Measurements from ENCODE around the gene TMEM135.

Gene TMEM135

GRCh38 chr11:87295237-87295636 lies 257.5 kb downstream of the TMEM135 start:
- Histone ChIP-seq H3K9me3 (ENCODE audit: low read length) (no peaks in the 10 kb centered on the region), H3K9ac (ENCODE audit: low read length) (no peak overlapping the region), H3K27me3 (ENCODE audit: control insufficient read depth in 1 of 2, insufficient read depth in 2 of 2, low read length in 2 of 2) (no peaks in the 10 kb centered on the region), H3K4me3 (ENCODE audit: low read depth in 1 of 2, low read length in 2 of 2) (no peak overlapping the region), H3K36me3 (ENCODE audit: insufficient read depth, low read length) (no peaks in the 10 kb centered on the region), H3K27ac (ENCODE audit: low read depth, low read length) (no peak overlapping the region), H3K4me1 (ENCODE audit: insufficient read depth, low read length) (no peaks in the 10 kb centered on the region)

GRCh38 chr11:87296627-87297026 lies 258.9 kb downstream of the TMEM135 start:
- Histone ChIP-seq H3K9ac (ENCODE audit: low read length) (no peak overlapping the region), H3K9me3 (ENCODE audit: low read length) (no peaks in the 10 kb centered on the region), H3K4me3 (ENCODE audit: low read depth in 1 of 2, low read length in 2 of 2) (no peak overlapping the region), H3K4me1 (ENCODE audit: insufficient read depth, low read length) (no peaks in the 10 kb centered on the region), H3K27ac (ENCODE audit: low read depth, low read length) (no peak overlapping the region), H3K27me3 (ENCODE audit: control insufficient read depth in 1 of 2, insufficient read depth in 2 of 2, low read length in 2 of 2) (no peaks in the 10 kb centered on the region), H3K36me3 (ENCODE audit: insufficient read depth, low read length) (no peaks in the 10 kb centered on the region)

DNA sequence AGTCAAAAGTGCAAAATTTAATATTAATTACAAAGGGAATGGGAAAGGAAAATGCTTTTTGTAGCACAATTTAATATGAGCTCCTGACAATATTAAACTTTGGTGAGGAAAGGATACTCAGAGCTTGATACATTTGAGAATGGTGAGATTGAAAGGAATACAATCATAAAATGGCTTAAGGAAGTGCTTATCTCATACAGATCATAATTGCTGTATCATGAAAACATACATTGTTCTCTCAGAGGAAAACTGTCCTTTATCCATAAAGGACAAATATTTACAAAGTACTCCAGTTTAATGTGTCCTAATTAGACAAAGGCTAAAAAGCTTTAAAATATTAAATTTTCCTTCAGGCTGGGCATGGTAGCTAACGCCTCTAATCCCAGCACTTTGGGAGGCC lies 260.4 kb downstream of the TMEM135 start:
- Histone ChIP-seq H3K4me1 (ENCODE audit: insufficient read depth, low read length) (no peaks in the 10 kb centered on the region), H3K27me3 (ENCODE audit: control insufficient read depth in 1 of 2, insufficient read depth in 2 of 2, low read length in 2 of 2) (no peaks in the 10 kb centered on the region), H3K9ac (ENCODE audit: low read length) (no peak overlapping the region), H3K4me3 (ENCODE audit: low read depth in 1 of 2, low read length in 2 of 2) (no peak overlapping the region), H3K9me3 (ENCODE audit: low read length) (no peaks in the 10 kb centered on the region), H3K36me3 (ENCODE audit: insufficient read depth, low read length) (no peaks in the 10 kb centered on the region), H3K27ac (ENCODE audit: low read depth, low read length) (no peak overlapping the region)

GRCh38 chr11:87299041-87299481 lies 261.3 kb downstream of the TMEM135 start:
- no peaks in the 10 kb centered on the region for H3K27me3 ChIP-seq (ENCODE audit: control insufficient read depth in 1 of 2, insufficient read depth in 2 of 2, low read length in 2 of 2)
- H3K27ac ChIP-seq (ENCODE audit: low read depth, low read length): no peak overlapping the region
- H3K36me3 ChIP-seq (ENCODE audit: insufficient read depth, low read length): no peaks in the 10 kb centered on the region
- no peaks in the 10 kb centered on the region for H3K4me1 ChIP-seq (ENCODE audit: insufficient read depth, low read length)
- H3K9me3 ChIP-seq (ENCODE audit: low read length): no peaks in the 10 kb centered on the region
- no peak overlapping the region for H3K9ac ChIP-seq (ENCODE audit: low read length)
- H3K4me3 ChIP-seq (ENCODE audit: low read depth in 1 of 2, low read length in 2 of 2): no peak overlapping the region

- H3K36me3 ChIP-seq (ENCODE audit: insufficient read depth, low read length): no peaks in the 10 kb centered on the region
- H3K9me3 ChIP-seq (ENCODE audit: low read length): no peaks in the 10 kb centered on the region
- no peak overlapping the region for H3K9ac ChIP-seq (ENCODE audit: low read length)
- H3K4me3 ChIP-seq (ENCODE audit: low read depth in 1 of 2, low read length in 2 of 2): no peak overlapping the region
- H3K4me1 ChIP-seq (ENCODE audit: insufficient read depth, low read length): no peaks in the 10 kb centered on the region
- H3K27me3 ChIP-seq (ENCODE audit: control insufficient read depth in 1 of 2, insufficient read depth in 2 of 2, low read length in 2 of 2): no peaks in the 10 kb centered on the region
- no peak overlapping the region for H3K27ac ChIP-seq (ENCODE audit: low read depth, low read length)
These were observed 263.1 kb downstream of the TMEM135 start for GRCh38 chr11:87300640-87301380.

DNA sequence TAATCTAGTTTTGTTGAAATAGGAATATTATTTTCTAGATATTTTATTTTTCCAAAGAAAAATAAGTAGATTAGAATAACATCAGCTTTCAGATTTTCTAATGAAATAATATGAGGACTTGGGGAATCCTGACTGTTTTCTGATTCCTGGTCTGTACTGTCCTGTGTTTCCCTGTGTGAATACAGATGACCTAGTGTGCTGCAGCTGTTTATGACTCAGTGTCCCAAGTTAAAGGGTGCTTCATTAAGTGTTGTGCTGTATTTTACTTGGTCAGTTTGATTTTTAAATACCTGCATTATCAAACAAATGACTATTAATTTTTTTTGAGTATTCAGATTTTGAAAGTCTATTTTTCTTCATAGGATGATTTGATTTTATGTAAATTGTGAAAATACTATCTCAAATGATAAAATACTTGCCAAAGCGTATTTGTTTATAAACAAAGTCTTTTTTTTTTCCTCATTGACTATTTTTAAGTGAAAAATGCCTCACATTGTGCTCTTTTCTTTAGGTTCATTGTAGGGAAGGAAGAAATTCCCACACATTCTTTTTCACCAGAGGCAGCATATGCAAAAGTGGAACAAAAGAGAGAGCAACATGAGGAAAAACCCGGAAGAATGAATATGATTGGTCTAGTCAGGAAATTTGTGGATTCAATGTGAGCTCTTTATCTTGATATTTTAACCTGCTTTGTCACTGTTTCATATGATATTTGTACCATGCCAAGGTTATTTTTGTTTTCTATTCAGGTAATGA lies 264.2 kb downstream of the TMEM135 start:
- Histone ChIP-seq H3K4me1 (ENCODE audit: insufficient read depth, low read length) (no peaks in the 10 kb centered on the region), H3K27me3 (ENCODE audit: control insufficient read depth in 1 of 2, insufficient read depth in 2 of 2, low read length in 2 of 2) (no peaks in the 10 kb centered on the region), H3K9ac (ENCODE audit: low read length) (no peak overlapping the region), H3K9me3 (ENCODE audit: low read length) (no peaks in the 10 kb centered on the region), H3K36me3 (ENCODE audit: insufficient read depth, low read length) (no peaks in the 10 kb centered on the region), H3K27ac (ENCODE audit: low read depth, low read length) (no peak overlapping the region), H3K4me3 (ENCODE audit: low read depth in 1 of 2, low read length in 2 of 2) (no peak overlapping the region)

DNA sequence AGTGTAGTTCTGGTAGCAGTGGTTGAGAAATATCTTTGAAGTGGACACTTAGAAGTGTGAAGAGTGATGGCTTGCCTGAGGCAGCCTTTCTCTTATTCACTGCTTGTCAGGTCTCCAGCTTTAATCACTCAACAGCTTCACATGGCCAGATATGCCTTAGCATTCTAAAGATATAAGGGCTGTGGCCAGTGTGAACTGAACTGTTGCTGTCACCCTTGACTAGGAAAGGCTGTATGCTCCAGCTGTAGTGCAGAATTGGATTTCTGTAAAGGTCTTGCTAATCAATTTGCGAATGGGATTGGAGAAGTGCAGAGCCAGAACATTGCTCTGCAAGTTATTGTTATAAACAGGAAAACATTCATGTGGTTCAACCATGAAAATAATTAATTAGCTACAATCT lies 266.7 kb downstream of the TMEM135 start:
- no peak overlapping the region for H3K9ac ChIP-seq (ENCODE audit: low read length)
- H3K9me3 ChIP-seq (ENCODE audit: low read length): no peaks in the 10 kb centered on the region

DNA sequence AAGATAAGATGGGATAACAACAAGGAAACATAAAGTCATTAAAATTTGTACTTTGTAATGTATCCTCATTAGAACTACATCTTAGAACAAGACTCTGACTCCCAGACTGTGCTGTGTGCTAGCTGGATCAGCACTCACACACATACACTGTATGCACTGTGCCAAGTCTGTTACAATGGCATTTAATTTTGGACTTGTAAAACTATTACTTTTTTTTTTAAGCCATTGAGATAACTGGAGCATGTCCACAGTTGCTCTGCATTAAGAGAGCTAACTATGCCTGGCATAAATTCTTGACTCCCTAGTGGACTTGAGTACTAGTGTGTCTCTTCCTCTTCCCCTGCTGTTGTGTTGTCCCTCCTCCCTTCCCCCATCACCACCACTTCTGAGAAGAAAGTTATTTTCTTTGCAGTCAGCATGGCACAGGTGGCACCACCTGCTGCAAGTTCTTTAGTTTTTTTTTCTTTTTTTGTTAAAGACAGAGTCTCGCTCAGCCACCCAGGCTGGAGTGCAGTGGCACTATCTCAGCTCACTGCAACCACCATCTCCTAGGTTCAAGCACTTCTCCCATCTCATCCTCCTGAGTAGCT lies 268.6 kb downstream of the TMEM135 start:
- Histone ChIP-seq H3K9ac (ENCODE audit: low read length) (no peak overlapping the region), H3K27me3 (ENCODE audit: control insufficient read depth in 1 of 2, insufficient read depth in 2 of 2, low read length in 2 of 2) (no peaks in the 10 kb centered on the region), H3K4me3 (ENCODE audit: low read depth in 1 of 2, low read length in 2 of 2) (no peak overlapping the region), H3K4me1 (ENCODE audit: insufficient read depth, low read length) (no peaks in the 10 kb centered on the region), H3K9me3 (ENCODE audit: low read length) (no peaks in the 10 kb centered on the region), H3K36me3 (ENCODE audit: insufficient read depth, low read length) (no peaks in the 10 kb centered on the region), H3K27ac (ENCODE audit: low read depth, low read length) (no peak overlapping the region)

More for the DNA sequence above, 266.7 kb downstream of the TMEM135 start:
- Histone ChIP-seq H3K36me3 (ENCODE audit: insufficient read depth, low read length) (no peaks in the 10 kb centered on the region), H3K27me3 (ENCODE audit: control insufficient read depth in 1 of 2, insufficient read depth in 2 of 2, low read length in 2 of 2) (no peaks in the 10 kb centered on the region), H3K27ac (ENCODE audit: low read depth, low read length) (no peak overlapping the region), H3K4me1 (ENCODE audit: insufficient read depth, low read length) (no peaks in the 10 kb centered on the region), H3K4me3 (ENCODE audit: low read depth in 1 of 2, low read length in 2 of 2) (no peak overlapping the region)

- Histone ChIP-seq H3K27ac (ENCODE audit: low read depth, low read length) (no peak overlapping the region), H3K27me3 (ENCODE audit: control insufficient read depth in 1 of 2, insufficient read depth in 2 of 2, low read length in 2 of 2) (no peaks in the 10 kb centered on the region), H3K4me1 (ENCODE audit: insufficient read depth, low read length) (no peaks in the 10 kb centered on the region), H3K36me3 (ENCODE audit: insufficient read depth, low read length) (no peaks in the 10 kb centered on the region), H3K9ac (ENCODE audit: low read length) (no peak overlapping the region), H3K9me3 (ENCODE audit: low read length) (no peaks in the 10 kb centered on the region), H3K4me3 (ENCODE audit: low read depth in 1 of 2, low read length in 2 of 2) (no peak overlapping the region)
These were observed 269.4 kb downstream of the TMEM135 start for GRCh38 chr11:87307101-87307500.

DNA sequence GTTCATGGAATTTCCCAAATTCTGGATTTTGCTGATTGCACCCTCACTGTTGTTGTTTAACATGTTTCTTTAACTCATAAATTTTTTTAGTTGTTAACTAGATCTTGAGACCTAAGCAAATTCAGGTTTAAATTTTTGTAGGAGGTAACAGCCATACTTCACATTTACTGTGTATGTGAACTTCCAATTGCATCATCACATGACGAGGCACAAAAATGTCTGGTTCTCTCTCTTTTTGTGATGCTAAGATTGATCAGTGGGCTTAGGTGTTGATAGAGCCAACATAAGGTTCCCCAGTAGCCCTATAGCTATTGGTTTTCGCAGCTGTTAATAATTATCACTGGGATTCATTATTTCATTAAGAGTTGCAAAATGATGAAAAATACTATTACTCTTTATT lies 277.5 kb downstream of the TMEM135 start:
- H3K27me3 ChIP-seq (ENCODE audit: control insufficient read depth in 1 of 2, insufficient read depth in 2 of 2, low read length in 2 of 2): no peaks in the 10 kb centered on the region
- H3K9ac ChIP-seq (ENCODE audit: low read length): no peak overlapping the region
- no peaks in the 10 kb centered on the region for H3K4me1 ChIP-seq (ENCODE audit: insufficient read depth, low read length)
- no peaks in the 10 kb centered on the region for H3K9me3 ChIP-seq (ENCODE audit: low read length)
- no peaks in the 10 kb centered on the region for H3K36me3 ChIP-seq (ENCODE audit: insufficient read depth, low read length)
- H3K27ac ChIP-seq (ENCODE audit: low read depth, low read length): no peak overlapping the region
- H3K4me3 ChIP-seq (ENCODE audit: low read depth in 1 of 2, low read length in 2 of 2): no peak overlapping the region

- Histone ChIP-seq H3K9me3 (ENCODE audit: low read length) (no peaks in the 10 kb centered on the region), H3K4me3 (ENCODE audit: low read depth in 1 of 2, low read length in 2 of 2) (no peak overlapping the region), H3K27me3 (ENCODE audit: control insufficient read depth in 1 of 2, insufficient read depth in 2 of 2, low read length in 2 of 2) (no peaks in the 10 kb centered on the region), H3K36me3 (ENCODE audit: insufficient read depth, low read length) (no peaks in the 10 kb centered on the region), H3K27ac (ENCODE audit: low read depth, low read length) (no peak overlapping the region), H3K9ac (ENCODE audit: low read length) (no peak overlapping the region), H3K4me1 (ENCODE audit: insufficient read depth, low read length) (no peaks in the 10 kb centered on the region)
These were observed 278.8 kb downstream of the TMEM135 start for GRCh38 chr11:87316491-87316890.
